ENCODE measurements around the gene DPF3. TPM values are rescaled to one million over a fixed set of nuclear protein-coding genes. Genes with fewer than 3 reads are reported as not detected.

The DPF3 gene
- total RNA-seq, 4 donors from 2014 or later = 16.7 to 27.8 (median 20.3) TPM

DNA sequence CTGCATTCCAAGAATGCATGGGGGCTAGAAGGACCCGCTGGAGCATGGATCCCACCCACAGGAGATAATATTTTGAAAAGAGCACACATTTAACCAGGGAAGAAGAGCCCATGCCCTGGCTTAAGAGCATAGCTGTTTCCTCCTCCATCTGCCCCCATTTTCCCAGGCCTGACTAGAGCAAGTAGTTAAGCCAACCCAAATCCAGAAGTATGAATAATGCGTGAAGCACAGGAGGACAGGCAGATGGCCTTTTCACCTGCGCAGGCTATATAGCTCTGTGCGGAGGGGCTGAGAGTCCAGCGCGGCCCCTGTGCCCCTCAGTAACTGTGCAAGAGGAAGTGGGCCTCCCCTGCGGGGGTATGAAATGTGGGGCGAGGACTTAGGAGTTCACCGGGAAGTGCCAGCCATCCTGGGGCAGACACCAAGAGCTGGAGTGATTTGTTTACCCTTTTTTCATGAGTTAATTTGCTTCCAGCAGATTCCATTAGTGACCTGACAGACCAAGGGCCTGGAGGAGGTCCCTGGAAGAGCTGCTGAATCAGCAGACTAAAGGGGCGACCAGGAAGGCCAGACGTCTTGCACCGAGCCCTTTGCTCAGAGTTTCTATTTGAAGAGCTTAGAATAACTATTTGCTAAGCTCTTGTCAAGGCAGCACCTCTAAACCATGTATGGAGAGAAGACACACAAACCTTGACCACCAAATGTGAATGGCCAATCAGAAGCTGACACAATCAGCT is 37.2 kb downstream of the DPF3 start:
- Histone ChIP-seq H3K36me3 (no peaks in the 10 kb centered on the region), H3K27me3 (no peaks in the 10 kb centered on the region), H3K9me3 (no peaks in the 10 kb centered on the region), H3K4me1 (peaks cover 43 to 44% of the 10 kb centered on the region in 2 donors), H3K4me3 (no peak overlapping the region), H3K27ac (peak overlapping the region; percentile 35 to 79 (median 52))
- intact Hi-C loops (cut with DNase I; ENCODE audit: low total_unique reads) = no loop called here
- ATAC-seq (peak in 1 of 2 donors; percentile 31), DNase-seq (no peak)
- in situ Hi-C loops (cut with MboI; ENCODE audit: low sequenced_read_pairs in 4 of 4) = no loop called here
- TF ChIP-seq, protein P1, sequence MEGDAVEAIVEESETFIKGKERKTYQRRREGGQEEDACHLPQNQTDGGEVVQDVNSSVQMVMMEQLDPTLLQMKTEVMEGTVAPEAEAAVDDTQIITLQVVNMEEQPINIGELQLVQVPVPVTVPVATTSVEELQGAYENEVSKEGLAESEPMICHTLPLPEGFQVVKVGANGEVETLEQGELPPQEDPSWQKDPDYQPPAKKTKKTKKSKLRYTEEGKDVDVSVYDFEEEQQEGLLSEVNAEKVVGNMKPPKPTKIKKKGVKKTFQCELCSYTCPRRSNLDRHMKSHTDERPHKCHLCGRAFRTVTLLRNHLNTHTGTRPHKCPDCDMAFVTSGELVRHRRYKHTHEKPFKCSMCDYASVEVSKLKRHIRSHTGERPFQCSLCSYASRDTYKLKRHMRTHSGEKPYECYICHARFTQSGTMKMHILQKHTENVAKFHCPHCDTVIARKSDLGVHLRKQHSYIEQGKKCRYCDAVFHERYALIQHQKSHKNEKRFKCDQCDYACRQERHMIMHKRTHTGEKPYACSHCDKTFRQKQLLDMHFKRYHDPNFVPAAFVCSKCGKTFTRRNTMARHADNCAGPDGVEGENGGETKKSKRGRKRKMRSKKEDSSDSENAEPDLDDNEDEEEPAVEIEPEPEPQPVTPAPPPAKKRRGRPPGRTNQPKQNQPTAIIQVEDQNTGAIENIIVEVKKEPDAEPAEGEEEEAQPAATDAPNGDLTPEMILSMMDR (IDR thresholded peaks at IDR 0.05 in 4 of 5, conservative IDR thresholded peaks at IDR 0.05 in 1 of 5) = no peak
- no peak for TF ChIP-seq POLR2A (IDR thresholded peaks at IDR 0.05)

DNA sequence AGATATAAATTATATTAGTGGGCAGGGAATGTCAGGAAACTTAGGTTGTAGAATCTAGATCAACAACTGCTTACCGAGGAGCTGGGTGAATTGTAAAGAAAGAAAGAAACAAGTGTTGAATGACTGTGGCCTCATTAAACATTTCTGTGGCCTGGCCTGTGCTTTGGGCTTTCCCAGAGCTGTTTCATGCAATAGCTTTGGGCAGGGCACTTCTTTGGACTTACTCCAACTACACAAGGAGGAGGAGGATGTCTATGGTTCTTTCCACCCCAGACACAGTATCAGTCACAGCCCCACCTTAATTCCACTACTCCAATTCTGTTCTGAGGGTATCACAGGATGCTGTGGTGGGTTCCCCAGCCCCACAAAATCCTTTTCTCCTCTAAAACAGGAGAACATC is 38.0 kb downstream of the DPF3 start:
- peak; percentile 87 to 92 for ATAC-seq
- in situ Hi-C loops (cut with MboI; ENCODE audit: low sequenced_read_pairs in 4 of 4) = no loop called here

DNA sequence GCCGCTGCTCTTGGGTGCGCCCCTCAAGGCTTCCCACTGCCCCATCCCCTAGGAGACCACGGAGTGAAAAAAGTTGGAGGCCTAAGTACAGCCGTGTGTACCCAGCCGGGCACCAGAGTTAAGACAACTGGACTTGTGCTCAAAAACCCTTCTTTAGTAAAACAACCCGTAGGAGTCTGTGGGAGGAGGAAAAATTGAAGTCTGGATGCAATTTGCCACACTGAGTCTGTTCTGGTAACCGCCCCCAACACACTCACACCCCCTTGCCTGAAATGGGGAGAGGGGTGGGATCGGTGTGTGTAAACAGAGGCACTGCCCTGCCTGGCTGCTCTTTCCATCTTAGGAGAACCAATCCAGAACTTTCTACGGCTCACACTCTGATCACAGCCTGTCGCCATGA is 41.7 kb downstream of the DPF3 start:
- intact Hi-C loops (cut with DNase I; ENCODE audit: low total_unique reads) = no loop called here
- ATAC-seq (no peak), DNase-seq (no peak)
- H3K4me1 ChIP-seq = peaks cover 49 to 52% of the 10 kb centered on the region in 2 donors
- no peak overlapping the region for H3K4me3 ChIP-seq
- H3K9me3 ChIP-seq = no peaks in the 10 kb centered on the region
- H3K27me3 ChIP-seq = no peaks in the 10 kb centered on the region
- in situ Hi-C loops (cut with MboI; ENCODE audit: low sequenced_read_pairs in 4 of 4) = no loop called here
- TF ChIP-seq, protein P1 (IDR thresholded peaks at IDR 0.05 in 4 of 5, conservative IDR thresholded peaks at IDR 0.05 in 1 of 5) = no peak
- TF ChIP-seq POLR2A (IDR thresholded peaks at IDR 0.05) = no peak
- H3K27ac ChIP-seq = peak overlapping the region in 2 of 4 donors; percentile 42 to 43
- H3K36me3 ChIP-seq = no peaks in the 10 kb centered on the region

More for the DNA sequence above, 38.0 kb downstream of the DPF3 start:
- H3K36me3 ChIP-seq = no peaks in the 10 kb centered on the region
- no peaks in the 10 kb centered on the region for H3K27me3 ChIP-seq
- intact Hi-C loops (cut with DNase I; ENCODE audit: low total_unique reads) = no loop called here
- peak; percentile 30 to 52 for DNase-seq
- no peaks in the 10 kb centered on the region for H3K9me3 ChIP-seq
- H3K4me1 ChIP-seq = peaks cover 44 to 47% of the 10 kb centered on the region in 2 donors
- no peak for TF ChIP-seq POLR2A (IDR thresholded peaks at IDR 0.05)
- TF ChIP-seq, protein P1 (IDR thresholded peaks at IDR 0.05 in 4 of 5, conservative IDR thresholded peaks at IDR 0.05 in 1 of 5) = no peak
- peak overlapping the region; percentile 50 to 79 (median 60) for H3K27ac ChIP-seq
- H3K4me3 ChIP-seq = no peak overlapping the region

DNA sequence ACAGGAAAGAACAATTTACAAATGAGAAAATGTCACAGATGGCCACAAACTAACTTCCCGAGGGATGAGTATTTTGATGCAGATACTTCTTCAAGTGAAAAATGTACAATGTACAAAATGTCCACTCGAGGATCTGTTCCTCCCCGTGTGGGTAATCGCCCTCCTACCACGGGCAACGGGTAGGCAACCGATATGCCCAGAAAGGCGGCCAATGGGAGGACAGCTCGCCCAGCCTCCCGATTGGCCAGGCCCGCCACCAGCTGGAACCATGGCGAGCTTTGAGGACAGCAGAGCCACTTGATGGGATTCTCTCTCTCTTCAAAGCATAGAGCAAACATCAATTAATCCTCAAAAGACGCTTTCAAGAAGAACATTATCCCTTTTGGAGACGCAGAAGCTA is 42.3 kb downstream of the DPF3 start:
- no peak for ATAC-seq
- Histone ChIP-seq H3K36me3 (no peaks in the 10 kb centered on the region), H3K4me3 (no peak overlapping the region), H3K9me3 (no peaks in the 10 kb centered on the region), H3K27me3 (no peaks in the 10 kb centered on the region), H3K4me1 (peaks cover 43 to 48% of the 10 kb centered on the region in 2 donors), H3K27ac (peak overlapping the region in 2 of 4 donors; percentile 42 to 43)
- TF ChIP-seq, protein P1 (IDR thresholded peaks at IDR 0.05 in 4 of 5, conservative IDR thresholded peaks at IDR 0.05 in 1 of 5) = no peak
- no peak for TF ChIP-seq POLR2A (IDR thresholded peaks at IDR 0.05)
- in situ Hi-C loops (cut with MboI; ENCODE audit: low sequenced_read_pairs in 4 of 4) (no loop called here), intact Hi-C loops (cut with DNase I; ENCODE audit: low total_unique reads) (no loop called here)
- no peak for DNase-seq

Data from gastrocnemius medialis (tissue), 4 donors.